Upper lobe of right lung (tissue), 1 donor: ENCODE data around the gene RINL. TPM values are rescaled to one million over a fixed set of nuclear protein-coding genes. Genes with fewer than 3 reads are reported as not detected.

ENCODE experiments used
- ATAC-seq: fragments of 200-7000 bp; cut with Tn5 transposase; one replicate; pipeline ENCODE4 v1.9.1; 2020; ENCODE audit warnings: mild to moderate bottlenecking, moderate library complexity
- DNase-seq: peaks from one replicate; pipeline ENCODE4 v3.0.0-alpha.2; 2020
- H3K27ac ChIP-seq: fragments of 200-600 bp; one replicate; pipeline ENCODE4 v1.8.0; 2022
- H3K27me3 ChIP-seq: fragments of 200-600 bp; one replicate; pipeline ENCODE4 v1.8.0; 2022; ENCODE audit warnings: mild to moderate bottlenecking
- H3K36me3 ChIP-seq: fragments of 200-600 bp; one replicate; pipeline ENCODE4 v1.8.0; 2022
- H3K4me1 ChIP-seq: fragments of 200-600 bp; one replicate; pipeline ENCODE4 v1.8.0; 2022
- H3K4me3 ChIP-seq: fragments of 200-600 bp; one replicate; pipeline ENCODE4 v1.8.0; 2022; ENCODE audit warnings: mild to moderate bottlenecking
- H3K9me3 ChIP-seq: fragments of 200-600 bp; one replicate; pipeline ENCODE4 v1.8.0; 2022
- CTCF ChIP-seq: fragments of 200-600 bp; IDR thresholded peaks from one replicate; pipeline ENCODE4 v1.8.0; 2022; ENCODE audit warnings: antibody characterized with exemption
- intact Hi-C: fragments of 100-400 bp; cut with DNase I; formaldehyde crosslinking; loops from one replicate; pipeline ENCODE4 v1.11.0; 2022
- total RNA-seq: library from RNA; stranded (reverse); fragmentation: NEBNext Ultra II Directional; extraction: Animal tissue kit (Norgen Biotek cat#: 25700); gene quantifications from one replicate; pipeline ENCODE4 v1.2.1, GENCODE V29; 2021
- donor health status: DM: no; HTN: yes; CAD: no; lungs with severe emphysema.

The RINL gene
- total RNA-seq, 1 donor from 2014 or later, result 12.0 TPM

- H3K27ac ChIP-seq, result no peak overlapping the region
- H3K27me3 ChIP-seq, result no peaks in the 10 kb centered on the region
- no peak for TF ChIP-seq CTCF
- intact Hi-C loops, result no loop called here
- ATAC-seq (no peak), DNase-seq (no peak)
- peaks cover 25% of the 10 kb centered on the region for H3K4me1 ChIP-seq
- H3K4me3 ChIP-seq, result no peak overlapping the region
- H3K36me3 ChIP-seq, result peaks cover 15% of the 10 kb centered on the region
- H3K9me3 ChIP-seq, result no peaks in the 10 kb centered on the region
Measured at GRCh38 chr19:38901683-38902082, 23.6 kb upstream of the RINL start.

DNA sequence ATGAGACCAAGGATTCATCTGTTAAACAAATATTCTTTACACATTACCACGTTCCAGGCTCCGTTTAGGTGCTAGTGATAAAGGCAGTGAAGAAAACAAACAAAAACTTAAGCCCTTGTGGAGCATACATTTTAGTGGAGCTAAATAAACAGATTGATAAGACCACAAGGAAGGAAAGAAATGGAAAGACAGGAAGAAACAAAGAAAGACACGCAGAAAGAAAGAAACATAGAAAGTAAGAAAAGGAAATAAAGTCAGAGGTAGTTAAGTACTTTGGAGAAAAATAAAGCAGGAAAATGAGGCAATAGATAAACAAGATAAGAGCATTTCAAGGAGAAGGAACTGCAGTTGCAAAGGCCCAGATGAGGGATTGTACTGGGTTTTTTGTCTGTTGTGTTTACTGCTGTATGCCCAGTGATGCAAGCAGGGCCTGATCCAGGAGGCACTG lies 22.7 kb upstream of the RINL start:
- ATAC-seq (no peak), DNase-seq (no peak)
- peaks cover 25% of the 10 kb centered on the region for H3K4me1 ChIP-seq
- intact Hi-C loops, result no loop called here
- H3K4me3 ChIP-seq, result peak overlapping the region; percentile 96
- H3K27me3 ChIP-seq, result no peaks in the 10 kb centered on the region
- H3K36me3 ChIP-seq, result peaks cover 9% of the 10 kb centered on the region
- peak overlapping the region; percentile 96 for H3K27ac ChIP-seq
- H3K9me3 ChIP-seq, result no peaks in the 10 kb centered on the region
- TF ChIP-seq CTCF, result no peak

DNA sequence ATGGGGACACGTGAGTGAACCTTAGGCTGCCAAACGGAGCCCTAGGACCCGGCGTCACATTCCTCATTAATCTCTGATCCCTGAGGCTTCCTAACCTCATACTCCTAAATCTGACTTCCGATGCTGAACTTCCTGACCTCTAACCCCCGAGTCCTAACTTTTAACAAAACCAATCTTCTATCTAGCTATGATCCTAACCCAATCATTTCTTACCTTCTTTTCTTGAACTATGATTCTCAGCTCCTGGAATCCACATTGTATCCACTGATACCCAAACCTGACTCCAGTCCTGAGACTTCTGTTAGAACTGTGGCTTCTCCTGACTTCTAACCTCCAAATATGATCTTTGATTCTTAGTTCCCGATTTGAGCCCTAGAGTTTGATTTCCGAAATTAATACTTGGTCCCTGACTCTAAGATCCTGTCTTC lies 22.1 kb upstream of the RINL start:
- Histone ChIP-seq H3K27ac (peak overlapping the region; percentile 96), H3K4me1 (peaks cover 25% of the 10 kb centered on the region), H3K9me3 (no peaks in the 10 kb centered on the region), H3K27me3 (no peaks in the 10 kb centered on the region), H3K36me3 (peaks cover 3% of the 10 kb centered on the region), H3K4me3 (peak overlapping the region; percentile 96)
- intact Hi-C loops, result no loop called here
- DNase-seq, result no peak
- no peak for ATAC-seq
- TF ChIP-seq CTCF, result no peak

GRCh38 chr19:38899447-38900201 lies 21.5 kb upstream of the RINL start, which contains the start of the genes NFKBIB and SIRT2:
NFKBIB (plus strand) TSS chr19:38899969; CDS start chr19:38900033, 64 bp downstream.
SIRT2 (minus strand) TSS chr19:38899618; CDS start chr19:38899521, 97 bp downstream.
- ATAC-seq, result peak; percentile 98
- H3K4me3 ChIP-seq, result peak within 1 kb of the TSS; percentile 96
- no peaks in the 10 kb centered on the region for H3K9me3 ChIP-seq
- intact Hi-C loops, result no loop called here
- peaks cover 25% of the 10 kb centered on the region for H3K4me1 ChIP-seq
- no peak for TF ChIP-seq CTCF
- H3K27me3 ChIP-seq, result no peaks in the 10 kb centered on the region
- H3K36me3 ChIP-seq, result no peaks in the 10 kb centered on the region
- DNase-seq, result peak; percentile 99
- H3K27ac ChIP-seq, result peak within 1 kb of the TSS; percentile 96

DNA sequence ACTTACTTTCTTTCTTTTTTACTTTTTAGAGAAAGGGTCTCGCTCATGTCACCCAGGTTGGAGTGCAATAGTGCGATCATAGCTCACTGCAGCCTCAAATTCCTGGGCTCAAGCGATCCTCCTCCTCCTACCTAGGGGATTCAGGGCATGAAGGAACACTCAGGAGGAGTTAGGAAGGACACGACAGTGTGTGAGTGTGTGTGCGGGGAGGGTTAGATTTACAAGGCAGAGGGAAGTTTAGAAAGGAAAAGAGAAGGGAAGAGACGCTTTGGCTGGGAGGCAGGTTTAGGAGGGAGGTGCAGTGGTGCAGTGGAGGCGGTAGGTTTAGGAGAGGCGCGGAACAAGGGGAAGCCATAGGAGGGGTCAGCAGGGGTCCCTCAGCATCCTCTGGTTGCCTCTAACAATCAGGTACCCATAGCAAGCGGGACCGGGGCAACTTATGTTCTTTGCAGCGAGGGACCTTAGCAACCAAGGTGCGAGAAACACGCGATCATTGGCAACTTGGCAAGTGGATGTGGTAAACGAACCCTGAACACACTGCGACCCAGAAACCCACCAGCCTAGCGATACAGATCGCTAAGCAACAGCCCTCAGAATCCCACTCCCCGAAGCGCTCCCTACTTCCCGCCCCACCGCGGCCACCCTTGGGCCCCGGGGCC lies 20.8 kb upstream of the RINL start:
- DNase-seq (no peak), ATAC-seq (no peak)

More for the DNA sequence above, 20.8 kb upstream of the RINL start:
- no peaks in the 10 kb centered on the region for H3K27me3 ChIP-seq
- peak overlapping the region; percentile 89 for H3K27ac ChIP-seq
- H3K36me3 ChIP-seq, result no peaks in the 10 kb centered on the region
- intact Hi-C loops, result no loop called here
- H3K9me3 ChIP-seq, result no peaks in the 10 kb centered on the region
- no peak for TF ChIP-seq CTCF
- peaks cover 25% of the 10 kb centered on the region for H3K4me1 ChIP-seq
- peak overlapping the region; percentile 96 for H3K4me3 ChIP-seq
